Measurements from ENCODE around the gene ENPEP. TPM values are rescaled to one million over a fixed set of nuclear protein-coding genes. Genes with fewer than 3 reads are reported as not detected.
"Not testable (repeated sequence)": the region's sequence is repeated elsewhere in the genome, so short reads cannot be mapped to it uniquely, and the experiment has no call there.

Gene ENPEP
- not detected in 2 replicates for total RNA-seq (2013; cell fraction: nucleolus; rRNA removed)
- total RNA-seq (2014; rRNA removed) (not detected in 2 replicates), total RNA-seq (2014; rRNA removed; fragmentation: Illumina TruSeq; extraction: Trizol) (not detected in 2 replicates), total RNA-seq (2021) (not detected in 2 replicates), polyA plus RNA-seq (2011; rRNA removed) (0.03 and 0.09 TPM in 2 replicates), polyA plus RNA-seq (2014; fragmentation: Illumina TruSeq; extraction: Trizol) (not detected in 2 replicates), polyA plus RNA-seq (2014; fragmentation: Nextera tagmentation; extraction: Ambion mirVana) (not detected), polyA plus RNA-seq (2014; rRNA removed) (not detected in 2 replicates), polyA plus RNA-seq (2016; fragmentation: Nextera tagmentation; extraction: Ambion mirVana) (not detected), polyA minus RNA-seq (2011; rRNA and poly(A)+ RNA removed) (0.07 TPM in 1 of 2 replicates, not detected in the other), Bru-seq, nascent RNA (not detected), BruChase-seq, experiment 1, labeled RNA remaining after a 6-hour chase (not detected), BruChase-seq, experiment 2, labeled RNA remaining after a 2-hour chase (not detected)
- not detected for polyA plus RNA-seq (2011; ENCODE audit: low read depth)
- not detected in 2 replicates for polyA plus RNA-seq (2011; cell fraction: cytosol; rRNA removed)
- 0.13 and 0.22 TPM in 2 replicates for polyA plus RNA-seq (2011; cell fraction: nucleus; rRNA removed)
- 0.01 and 0.23 TPM in 2 replicates for polyA plus RNA-seq (2012)
- not detected in 2 replicates for polyA minus RNA-seq (2011; cell fraction: cytosol; rRNA and poly(A)+ RNA removed)
- not detected in 2 replicates for polyA minus RNA-seq (2011; cell fraction: nucleus; rRNA and poly(A)+ RNA removed)
- long read RNA-seq, experiment 1: 0 reads
- long read RNA-seq, experiment 2, partial matches to known transcripts: 0 of 2 reads
- long read RNA-seq, experiment 2, other reads (novel, unspliced or antisense): 2 of 2 reads

- POLR2A ChIA-PET: no interaction called here
Observed at GRCh38 chr4:110475881-110476818, at the start of gene ENPEP. TSS of gene ENPEP (plus strand) at chr4:110476155. CDS start at chr4:110476415, 260 bp downstream.

GRCh38 chr4:110431805-110432204 is 44.1 kb upstream of the ENPEP start:
- H3K79me2 ChIP-seq (ENCODE audit: control insufficient read depth, insufficient read depth, low read length); H3K9me3 ChIP-seq (replicated peaks; ENCODE audit: control insufficient read depth, insufficient read depth, low read length); SMC1A ChIA-PET (ENCODE audit: uncharacterized antibody, unreplicated experiment); DNase-seq (ENCODE audit: low read depth, low spot score); H3K9ac ChIP-seq (ENCODE audit: control insufficient read depth, insufficient read depth, low read length); H3K4me2 ChIP-seq (ENCODE audit: control insufficient read depth, insufficient read depth); H3K4me3 ChIP-seq; H3K4me1 ChIP-seq (ENCODE audit: control insufficient read depth, insufficient read depth, low read length); H4K20me1 ChIP-seq (ENCODE audit: control insufficient read depth, insufficient read depth); intact Hi-C loops (cut with micrococcal nuclease; ENCODE audit: unreplicated experiment); H3K27me3 ChIP-seq (replicated peaks in 1 of 2; ENCODE audit: control insufficient read depth in 2 of 2, insufficient read depth in 2 of 2, low read length in 1 of 2); ATAC-seq; H3K36me3 ChIP-seq (ENCODE audit: control insufficient read depth in 2 of 2, insufficient read depth in 2 of 2, low read length in 1 of 2); H2AFZ ChIP-seq (ENCODE audit: control insufficient read depth, low read depth, low read length); RAD21 ChIA-PET (ENCODE audit: unreplicated experiment); in situ Hi-C loops (cut with MboI); CTCF ChIA-PET; BruUV-seq (replicated peaks); H3K27ac ChIP-seq (ENCODE audit: control insufficient read depth, insufficient read depth); POLR2A ChIA-PET; FAIRE-seq: not testable (repeated sequence)
- 45% methylated on average over 2 of the region's 2 CpGs for WGBS (ENCODE audit: insufficient coverage, insufficient replicate concordance, low lambda C conversion rate, missing lambda C conversion rate)

More at GRCh38 chr4:110475881-110476818, at the start of gene ENPEP:
- H3K27ac ChIP-seq (ENCODE audit: control insufficient read depth, insufficient read depth): no peak within 1 kb of the TSS
- 56% methylated on average over 34 of the region's 39 CpGs for WGBS (ENCODE audit: insufficient coverage, insufficient replicate concordance, low lambda C conversion rate, missing lambda C conversion rate)
- no peak within 1 kb of the TSS for H3K9ac ChIP-seq (ENCODE audit: control insufficient read depth, insufficient read depth, low read length)
- BruUV-seq (replicated peaks): no TSS peak
- FAIRE-seq (no peak), DNase-seq (ENCODE audit: low read depth, low spot score) (no peak), ATAC-seq (no peak)
- ChIA-PET RAD21 (ENCODE audit: unreplicated experiment) (no interaction called here), SMC1A (ENCODE audit: uncharacterized antibody, unreplicated experiment) (interaction anchor here (0.8 to 1.5 kb wide), 2 partner anchors 11 to 470 kb away, joined by 3 read pairs; no protein-coding TSS in a partner anchor), CTCF (no interaction called here)
- no peak within 1 kb of the TSS for H3K4me3 ChIP-seq
- no peaks in the 10 kb centered on the region for H3K79me2 ChIP-seq (ENCODE audit: control insufficient read depth, insufficient read depth, low read length)
- H2AFZ ChIP-seq (ENCODE audit: control insufficient read depth, low read depth, low read length): no peak within 1 kb of the TSS
- intact Hi-C loops (cut with micrococcal nuclease; ENCODE audit: unreplicated experiment) (no loop called here), in situ Hi-C loops (cut with MboI) (no loop called here)
- H3K9me3 ChIP-seq (replicated peaks; ENCODE audit: control insufficient read depth, insufficient read depth, low read length): no peaks in the 10 kb centered on the region; the same call in 2 of the 3 replicates
- no peaks in the 10 kb centered on the region for H3K4me1 ChIP-seq (ENCODE audit: control insufficient read depth, insufficient read depth, low read length)
- H3K27me3 ChIP-seq (replicated peaks in 1 of 2; ENCODE audit: control insufficient read depth in 2 of 2, insufficient read depth in 2 of 2, low read length in 1 of 2): no peaks in the 10 kb centered on the region; a peak in 2 of 4 replicates
- H3K36me3 ChIP-seq (ENCODE audit: control insufficient read depth in 2 of 2, insufficient read depth in 2 of 2, low read length in 1 of 2): no peaks in the 10 kb centered on the region
- no peak for TF ChIP-seq MYB (IDR thresholded peaks at IDR 0.05; ENCODE audit: borderline replicate concordance, low read depth, low read length)
- TF ChIP-seq MEF2A (IDR thresholded peaks at IDR 0.05; ENCODE audit: insufficient read depth, low read depth, low read length): no peak
- no peaks in the 10 kb centered on the region for H4K20me1 ChIP-seq (ENCODE audit: control insufficient read depth, insufficient read depth)
- H3K4me2 ChIP-seq (ENCODE audit: control insufficient read depth, insufficient read depth): no peak within 1 kb of the TSS

GRCh38 chr4:110437292-110437691 is 38.7 kb upstream of the ENPEP start:
- POLR2A ChIA-PET, FAIRE-seq: not testable (repeated sequence)

More at GRCh38 chr4:110437292-110437691, 38.7 kb upstream of the ENPEP start:
- RAD21 ChIA-PET (ENCODE audit: unreplicated experiment); intact Hi-C loops (cut with micrococcal nuclease; ENCODE audit: unreplicated experiment); ATAC-seq; in situ Hi-C loops (cut with MboI); H2AFZ ChIP-seq (ENCODE audit: control insufficient read depth, low read depth, low read length); H3K9me3 ChIP-seq (replicated peaks; ENCODE audit: control insufficient read depth, insufficient read depth, low read length); H3K27me3 ChIP-seq (replicated peaks in 1 of 2; ENCODE audit: control insufficient read depth in 2 of 2, insufficient read depth in 2 of 2, low read length in 1 of 2); H3K4me1 ChIP-seq (ENCODE audit: control insufficient read depth, insufficient read depth, low read length); H3K79me2 ChIP-seq (ENCODE audit: control insufficient read depth, insufficient read depth, low read length); H3K27ac ChIP-seq (ENCODE audit: control insufficient read depth, insufficient read depth); SMC1A ChIA-PET (ENCODE audit: uncharacterized antibody, unreplicated experiment); H3K36me3 ChIP-seq (ENCODE audit: control insufficient read depth in 2 of 2, insufficient read depth in 2 of 2, low read length in 1 of 2); CTCF ChIA-PET; H3K4me2 ChIP-seq (ENCODE audit: control insufficient read depth, insufficient read depth); H3K4me3 ChIP-seq; DNase-seq (ENCODE audit: low read depth, low spot score); H4K20me1 ChIP-seq (ENCODE audit: control insufficient read depth, insufficient read depth); H3K9ac ChIP-seq (ENCODE audit: control insufficient read depth, insufficient read depth, low read length); BruUV-seq (replicated peaks): not testable (repeated sequence)
- WGBS (ENCODE audit: insufficient coverage, insufficient replicate concordance, low lambda C conversion rate, missing lambda C conversion rate): 2% methylated on average over 3 of the region's 3 CpGs

Measured in GM12878 (cell line).